Thyroid gland (tissue), 4 donors: Measurements from ENCODE around the gene TLX2.

Experiments used
- POLR2A ChIP-seq, 2 donors: fragments of 450-650 bp; IDR thresholded peaks; one replicate each; pipeline ENCODE4 v1.6.1; 2017; ENCODE audit warnings: antibody characterized with exemption in 2 of 2, mild to moderate bottlenecking in 2 of 2, moderate library complexity in 1 of 2
- TF ChIP-seq, protein P1 (sequence below), 6 experiments: fragments of 200-600 bp in 3 of 6; fragments of 450-650 bp in 3 of 6; sonication (generic) in 3 of 6; IDR thresholded peaks; one replicate each; pipeline ENCODE4 v1.5.1; 2016 to 2019; ENCODE audit warnings: antibody characterized with exemption in 6 of 6, mild to moderate bottlenecking in 2 of 6, inconsistent platforms in 1 of 6, moderate library complexity in 1 of 6

DNA sequence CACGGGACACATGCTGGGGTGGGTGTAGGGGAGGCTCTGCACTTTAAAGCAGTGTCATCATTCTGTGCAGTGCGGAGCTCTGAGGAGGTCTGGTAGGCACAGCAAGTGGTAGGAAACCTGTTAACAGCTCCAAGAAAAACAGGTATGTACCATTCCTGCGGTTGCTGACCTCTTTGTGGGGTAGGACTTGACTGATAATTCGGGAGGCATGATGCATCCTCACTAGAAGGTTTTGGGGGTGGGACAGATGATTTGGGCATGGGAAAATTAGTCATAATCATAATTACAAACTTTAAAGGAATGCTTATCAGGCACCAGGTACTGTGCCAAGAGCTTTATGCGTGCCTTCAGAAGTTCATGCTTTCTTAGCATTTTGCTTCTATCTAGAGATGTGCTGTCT is 50.0 kb downstream of the TLX2 start:
- no peak for TF ChIP-seq POLR2A (IDR thresholded peaks at IDR 0.05)
- TF ChIP-seq, protein P1, sequence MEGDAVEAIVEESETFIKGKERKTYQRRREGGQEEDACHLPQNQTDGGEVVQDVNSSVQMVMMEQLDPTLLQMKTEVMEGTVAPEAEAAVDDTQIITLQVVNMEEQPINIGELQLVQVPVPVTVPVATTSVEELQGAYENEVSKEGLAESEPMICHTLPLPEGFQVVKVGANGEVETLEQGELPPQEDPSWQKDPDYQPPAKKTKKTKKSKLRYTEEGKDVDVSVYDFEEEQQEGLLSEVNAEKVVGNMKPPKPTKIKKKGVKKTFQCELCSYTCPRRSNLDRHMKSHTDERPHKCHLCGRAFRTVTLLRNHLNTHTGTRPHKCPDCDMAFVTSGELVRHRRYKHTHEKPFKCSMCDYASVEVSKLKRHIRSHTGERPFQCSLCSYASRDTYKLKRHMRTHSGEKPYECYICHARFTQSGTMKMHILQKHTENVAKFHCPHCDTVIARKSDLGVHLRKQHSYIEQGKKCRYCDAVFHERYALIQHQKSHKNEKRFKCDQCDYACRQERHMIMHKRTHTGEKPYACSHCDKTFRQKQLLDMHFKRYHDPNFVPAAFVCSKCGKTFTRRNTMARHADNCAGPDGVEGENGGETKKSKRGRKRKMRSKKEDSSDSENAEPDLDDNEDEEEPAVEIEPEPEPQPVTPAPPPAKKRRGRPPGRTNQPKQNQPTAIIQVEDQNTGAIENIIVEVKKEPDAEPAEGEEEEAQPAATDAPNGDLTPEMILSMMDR (IDR thresholded peaks at IDR 0.05) = no peak
